Esophagus muscularis mucosa (tissue), 4 donors: ENCODE results near the gene DDX47.
"Not testable (repeated sequence)": the region's sequence is repeated elsewhere in the genome, so short reads cannot be mapped to it uniquely, and the experiment has no call there.

Experiments used
- EP300 ChIP-seq: sonication (generic); formaldehyde crosslinking; IDR thresholded peaks from one replicate; pipeline ENCODE4 v1.6.1; 2017; ENCODE audit warnings: antibody characterized with exemption
- POLR2A ChIP-seq: fragments of 450-650 bp; IDR thresholded peaks from one replicate; pipeline ENCODE4 v1.6.1; 2017; ENCODE audit warnings: antibody characterized with exemption, moderate library complexity, mild to moderate bottlenecking, low read depth
- POLR2AphosphoS5 ChIP-seq, 2 donors: sonication (generic); formaldehyde crosslinking; IDR thresholded peaks; one replicate each; pipeline ENCODE4 v1.6.1; 2017; ENCODE audit warnings: antibody characterized with exemption in 2 of 2
- TF ChIP-seq, protein P1 (sequence below), 3 experiments: fragments of 200-600 bp in 2 of 3; fragments of 450-650 bp in 1 of 3; sonication (generic) in 2 of 3; IDR thresholded peaks; one replicate each; pipeline ENCODE4 v1.5.1; 2017 to 2019; ENCODE audit warnings: antibody characterized with exemption in 3 of 3, mild to moderate bottlenecking in 2 of 3, moderate library complexity in 1 of 3

DNA sequence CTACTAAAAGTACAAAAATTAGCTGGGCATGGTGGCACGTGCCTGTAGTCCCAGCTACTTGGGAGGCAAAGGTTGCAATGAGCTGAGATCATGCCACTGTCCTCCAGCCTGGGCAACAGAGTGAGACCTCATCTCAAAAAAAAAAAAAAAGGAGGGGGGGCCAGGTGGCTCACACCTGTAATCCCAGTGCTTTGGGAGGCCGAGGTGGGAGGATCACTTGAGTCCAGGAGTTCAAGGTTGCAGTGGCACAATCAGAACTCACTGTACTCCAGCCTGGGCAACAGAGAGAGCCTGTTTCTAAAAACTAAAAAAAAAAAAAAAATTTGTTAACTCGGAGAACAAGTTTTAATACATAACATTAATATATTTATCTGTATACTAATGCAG lies 5.6 kb upstream of the DDX47 start:
- TF ChIP-seq POLR2A; EP300; POLR2AphosphoS5 (IDR thresholded peaks at IDR 0.05): not testable (repeated sequence)
- TF ChIP-seq, protein P1, sequence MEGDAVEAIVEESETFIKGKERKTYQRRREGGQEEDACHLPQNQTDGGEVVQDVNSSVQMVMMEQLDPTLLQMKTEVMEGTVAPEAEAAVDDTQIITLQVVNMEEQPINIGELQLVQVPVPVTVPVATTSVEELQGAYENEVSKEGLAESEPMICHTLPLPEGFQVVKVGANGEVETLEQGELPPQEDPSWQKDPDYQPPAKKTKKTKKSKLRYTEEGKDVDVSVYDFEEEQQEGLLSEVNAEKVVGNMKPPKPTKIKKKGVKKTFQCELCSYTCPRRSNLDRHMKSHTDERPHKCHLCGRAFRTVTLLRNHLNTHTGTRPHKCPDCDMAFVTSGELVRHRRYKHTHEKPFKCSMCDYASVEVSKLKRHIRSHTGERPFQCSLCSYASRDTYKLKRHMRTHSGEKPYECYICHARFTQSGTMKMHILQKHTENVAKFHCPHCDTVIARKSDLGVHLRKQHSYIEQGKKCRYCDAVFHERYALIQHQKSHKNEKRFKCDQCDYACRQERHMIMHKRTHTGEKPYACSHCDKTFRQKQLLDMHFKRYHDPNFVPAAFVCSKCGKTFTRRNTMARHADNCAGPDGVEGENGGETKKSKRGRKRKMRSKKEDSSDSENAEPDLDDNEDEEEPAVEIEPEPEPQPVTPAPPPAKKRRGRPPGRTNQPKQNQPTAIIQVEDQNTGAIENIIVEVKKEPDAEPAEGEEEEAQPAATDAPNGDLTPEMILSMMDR (IDR thresholded peaks at IDR 0.05): not testable (repeated sequence)
